ENCODE measurements around the gene KCNQ1.

KCNQ1 gene

GRCh38 chr11:2801711-2802388 lies 357.0 kb downstream of the KCNQ1 start:
- no peak for TF ChIP-seq CTCF (IDR thresholded peaks at IDR 0.05; ENCODE audit: low read length)
- no peak for TF ChIP-seq EZH2 (IDR thresholded peaks at IDR 0.05; ENCODE audit: borderline replicate concordance, low read length)
- Histone ChIP-seq H3F3A (ENCODE audit: insufficient read depth, low read length) (no peaks in the 10 kb centered on the region), H3K4me1 (ENCODE audit: insufficient read depth, low read length, severe bottlenecking) (no peaks in the 10 kb centered on the region), H3K27ac (ENCODE audit: low read depth, low read length, poor library complexity, severe bottlenecking) (no peak overlapping the region), H3K4me2 (ENCODE audit: low read length) (no peak overlapping the region), H3K36me3 (ENCODE audit: insufficient read depth, low read length) (no peaks in the 10 kb centered on the region), H2AFZ (ENCODE audit: low read length) (no peak overlapping the region), H3K27me3 (ENCODE audit: insufficient read depth, low read length) (no peaks in the 10 kb centered on the region), H3K4me3 (ENCODE audit: low read depth, low read length, poor library complexity, severe bottlenecking) (no peak overlapping the region), H4K20me1 (ENCODE audit: insufficient read depth, low read length) (no peaks in the 10 kb centered on the region), H3K9me2 (ENCODE audit: low read depth, low read length) (no peaks in the 10 kb centered on the region), H3K9ac (ENCODE audit: low read length) (no peak overlapping the region), H3K79me2 (ENCODE audit: insufficient read depth, low read length) (no peaks in the 10 kb centered on the region), H3K9me3 (ENCODE audit: low read length) (no peaks in the 10 kb centered on the region)

- no peaks in the 10 kb centered on the region for H3K36me3 ChIP-seq (ENCODE audit: insufficient read depth, low read length)
- H3K4me2 ChIP-seq (ENCODE audit: low read length): no peak overlapping the region
- no peaks in the 10 kb centered on the region for H3F3A ChIP-seq (ENCODE audit: insufficient read depth, low read length)
- no peaks in the 10 kb centered on the region for H3K4me1 ChIP-seq (ENCODE audit: insufficient read depth, low read length, severe bottlenecking)
- no peaks in the 10 kb centered on the region for H3K9me2 ChIP-seq (ENCODE audit: low read depth, low read length)
- H4K20me1 ChIP-seq (ENCODE audit: insufficient read depth, low read length): no peaks in the 10 kb centered on the region
- no peaks in the 10 kb centered on the region for H3K9me3 ChIP-seq (ENCODE audit: low read length)
- no peaks in the 10 kb centered on the region for H3K79me2 ChIP-seq (ENCODE audit: insufficient read depth, low read length)
- H3K9ac ChIP-seq (ENCODE audit: low read length): no peak overlapping the region
- H3K27me3 ChIP-seq (ENCODE audit: insufficient read depth, low read length): no peaks in the 10 kb centered on the region; the same call in 1 of the 2 replicates
- H3K27ac ChIP-seq (ENCODE audit: low read depth, low read length, poor library complexity, severe bottlenecking): no peak overlapping the region
- H2AFZ ChIP-seq (ENCODE audit: low read length): no peak overlapping the region
- no peak for TF ChIP-seq EZH2 (IDR thresholded peaks at IDR 0.05; ENCODE audit: borderline replicate concordance, low read length)
- no peak for TF ChIP-seq CTCF (IDR thresholded peaks at IDR 0.05; ENCODE audit: low read length)
- H3K4me3 ChIP-seq (ENCODE audit: low read depth, low read length, poor library complexity, severe bottlenecking): no peak overlapping the region
These were observed 357.8 kb downstream of the KCNQ1 start for GRCh38 chr11:2802389-2803185.

GRCh38 chr11:2803186-2804091 lies 358.6 kb downstream of the KCNQ1 start:
- no peak overlapping the region for H3K4me2 ChIP-seq (ENCODE audit: low read length)
- H3K9ac ChIP-seq (ENCODE audit: low read length): no peak overlapping the region
- H3K36me3 ChIP-seq (ENCODE audit: insufficient read depth, low read length): no peaks in the 10 kb centered on the region
- no peaks in the 10 kb centered on the region for H3K9me3 ChIP-seq (ENCODE audit: low read length)
- no peaks in the 10 kb centered on the region; the same call in 1 of the 2 replicates for H3K27me3 ChIP-seq (ENCODE audit: insufficient read depth, low read length)
- H3K27ac ChIP-seq (ENCODE audit: low read depth, low read length, poor library complexity, severe bottlenecking): no peak overlapping the region
- no peak overlapping the region for H2AFZ ChIP-seq (ENCODE audit: low read length)
- no peaks in the 10 kb centered on the region for H3K79me2 ChIP-seq (ENCODE audit: insufficient read depth, low read length)
- H3K9me2 ChIP-seq (ENCODE audit: low read depth, low read length): no peaks in the 10 kb centered on the region
- TF ChIP-seq EZH2 (IDR thresholded peaks at IDR 0.05; ENCODE audit: borderline replicate concordance, low read length) (no peak), CTCF (IDR thresholded peaks at IDR 0.05; ENCODE audit: low read length) (no peak)
- H4K20me1 ChIP-seq (ENCODE audit: insufficient read depth, low read length): no peaks in the 10 kb centered on the region
- H3F3A ChIP-seq (ENCODE audit: insufficient read depth, low read length): no peaks in the 10 kb centered on the region
- no peaks in the 10 kb centered on the region for H3K4me1 ChIP-seq (ENCODE audit: insufficient read depth, low read length, severe bottlenecking)
- no peak overlapping the region for H3K4me3 ChIP-seq (ENCODE audit: low read depth, low read length, poor library complexity, severe bottlenecking)
